Measurements from ENCODE around the gene TXNDC11.

TXNDC11 gene

GRCh38 chr16:11719171-11719570, 23.5 kb downstream of the TXNDC11 start:
- no peak for DNase-seq (ENCODE audit: low read depth)

- DNase-seq (ENCODE audit: low read depth) = no peak
These were observed 24.8 kb downstream of the TXNDC11 start for GRCh38 chr16:11717811-11718210.

- no peak for DNase-seq (ENCODE audit: low read depth)
These were observed 26.3 kb downstream of the TXNDC11 start for GRCh38 chr16:11716336-11716735.

DNA sequence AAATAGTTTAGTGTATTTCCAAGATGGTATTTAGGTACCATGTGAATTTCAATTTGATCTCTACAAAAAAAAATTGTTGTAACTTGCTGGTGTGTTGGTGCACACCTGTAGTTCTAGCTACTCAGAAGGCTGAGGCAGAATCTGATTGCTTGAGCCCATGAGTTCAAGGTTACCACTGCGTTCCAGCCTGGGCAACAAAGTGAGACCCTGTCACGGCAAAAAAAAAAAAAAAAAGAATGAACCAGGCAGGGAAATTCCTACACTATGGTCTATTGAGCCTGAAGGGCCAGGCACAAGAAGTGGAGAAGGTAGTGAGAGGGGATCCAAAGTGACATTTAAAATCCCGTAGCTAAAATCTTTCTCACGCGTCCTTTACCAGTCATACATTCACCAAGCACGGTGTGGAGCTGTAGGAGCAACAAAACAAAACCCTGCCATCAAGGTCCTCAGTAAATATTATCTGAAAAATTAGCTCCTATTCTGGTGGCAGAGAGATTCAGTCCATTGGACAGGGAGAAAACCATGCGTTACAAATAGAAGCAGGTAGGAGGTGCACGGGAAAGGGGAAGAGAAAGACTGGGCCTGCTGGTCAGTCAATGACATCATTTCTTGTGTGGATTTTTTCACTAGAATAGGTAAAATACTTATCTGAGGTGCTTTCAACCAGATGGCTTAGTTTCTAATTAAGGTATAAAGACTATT, 27.3 kb downstream of the TXNDC11 start:
- DNase-seq (ENCODE audit: low read depth) = no peak

- no peak for DNase-seq (ENCODE audit: low read depth)
These were observed 30.5 kb downstream of the TXNDC11 start for GRCh38 chr16:11712122-11712521.

GRCh38 chr16:11711662-11712061, 31.0 kb downstream of the TXNDC11 start:
- DNase-seq (ENCODE audit: low read depth) = no peak

- DNase-seq (ENCODE audit: low read depth) = no peak
These were observed 34.2 kb downstream of the TXNDC11 start for GRCh38 chr16:11708421-11708820.

- DNase-seq (ENCODE audit: low read depth) = no peak
These were observed 34.9 kb downstream of the TXNDC11 start for GRCh38 chr16:11707679-11708197.

- DNase-seq (ENCODE audit: low read depth) = no peak
These were observed 36.4 kb downstream of the TXNDC11 start for GRCh38 chr16:11706180-11706742.

DNA sequence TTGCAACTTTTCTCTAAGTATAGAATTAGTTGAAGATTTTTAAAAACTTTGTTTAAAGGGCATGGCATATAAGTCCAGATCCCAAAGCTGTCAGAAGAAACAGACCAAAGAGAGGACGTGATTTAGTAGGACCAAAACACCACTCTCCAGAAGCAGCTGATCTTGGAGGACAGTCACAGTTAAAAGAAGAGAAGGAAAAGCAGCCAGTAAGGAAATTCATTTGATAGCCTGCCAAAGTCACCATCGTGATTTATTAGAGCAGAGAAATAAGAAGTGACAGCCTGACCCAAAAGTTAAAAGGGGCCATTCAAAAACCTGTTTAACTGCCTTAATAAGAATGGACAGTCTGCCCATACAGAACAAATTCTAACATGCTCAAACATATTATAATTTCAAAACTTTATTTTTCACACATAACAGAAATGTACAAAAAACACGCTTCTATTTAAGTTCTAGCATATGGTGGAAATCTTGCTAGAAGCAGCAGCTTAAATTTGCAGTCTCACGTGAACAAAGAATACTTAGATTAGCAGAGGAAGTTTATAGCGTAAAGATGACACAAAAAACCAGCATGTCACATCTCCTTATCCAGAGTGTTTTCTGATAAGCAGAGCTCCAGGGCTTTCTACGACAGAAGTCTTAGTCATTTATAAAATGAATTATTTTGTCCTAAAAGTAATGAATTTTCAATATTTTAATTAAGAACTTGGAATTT, 37.2 kb downstream of the TXNDC11 start:
- no peak for DNase-seq (ENCODE audit: low read depth)

DNA sequence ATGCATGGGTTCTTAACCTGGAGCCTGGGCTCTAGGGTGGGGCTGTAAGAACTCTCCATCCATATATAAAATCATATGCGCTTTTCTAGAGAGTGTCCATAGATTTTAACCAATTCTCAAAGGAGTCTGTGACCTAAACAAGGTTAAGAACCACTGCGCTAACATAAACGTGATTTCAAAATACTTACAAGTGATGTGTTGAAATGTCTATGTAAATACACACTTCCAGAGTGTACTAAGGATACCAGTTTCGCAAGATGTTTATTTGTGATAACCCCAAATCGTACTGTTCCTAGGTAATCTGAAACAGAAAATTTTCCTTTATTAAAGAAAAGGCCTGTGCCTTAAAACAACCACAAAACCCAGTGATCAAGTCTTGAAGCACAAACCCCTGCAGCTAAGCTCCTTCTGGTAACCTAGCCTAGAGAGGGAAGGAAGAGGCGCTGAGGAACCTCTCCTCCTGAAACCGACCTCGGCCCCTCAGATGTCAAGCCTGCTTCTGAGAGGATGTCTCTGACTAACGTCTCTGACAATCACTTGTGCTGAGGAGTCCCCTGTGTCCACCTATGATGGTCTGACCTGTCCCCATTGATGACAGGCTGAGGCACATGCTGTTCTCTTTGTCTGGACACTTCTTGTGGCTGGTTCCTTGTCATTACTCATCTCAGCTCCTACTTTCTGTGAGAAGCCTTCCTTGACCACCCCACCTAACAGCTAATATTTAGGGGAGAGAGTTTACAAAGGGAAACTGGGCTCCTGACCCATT, 42.2 kb downstream of the TXNDC11 start:
- no peak for DNase-seq (ENCODE audit: low read depth)

GRCh38 chr16:11699234-11699894, 43.3 kb downstream of the TXNDC11 start:
- DNase-seq (ENCODE audit: low read depth) = no peak

- no peak for DNase-seq (ENCODE audit: low read depth)
These were observed 44.4 kb downstream of the TXNDC11 start for GRCh38 chr16:11698271-11698689.

- no peak for DNase-seq (ENCODE audit: low read depth)
These were observed 45.3 kb downstream of the TXNDC11 start for GRCh38 chr16:11697319-11697718.

DNA sequence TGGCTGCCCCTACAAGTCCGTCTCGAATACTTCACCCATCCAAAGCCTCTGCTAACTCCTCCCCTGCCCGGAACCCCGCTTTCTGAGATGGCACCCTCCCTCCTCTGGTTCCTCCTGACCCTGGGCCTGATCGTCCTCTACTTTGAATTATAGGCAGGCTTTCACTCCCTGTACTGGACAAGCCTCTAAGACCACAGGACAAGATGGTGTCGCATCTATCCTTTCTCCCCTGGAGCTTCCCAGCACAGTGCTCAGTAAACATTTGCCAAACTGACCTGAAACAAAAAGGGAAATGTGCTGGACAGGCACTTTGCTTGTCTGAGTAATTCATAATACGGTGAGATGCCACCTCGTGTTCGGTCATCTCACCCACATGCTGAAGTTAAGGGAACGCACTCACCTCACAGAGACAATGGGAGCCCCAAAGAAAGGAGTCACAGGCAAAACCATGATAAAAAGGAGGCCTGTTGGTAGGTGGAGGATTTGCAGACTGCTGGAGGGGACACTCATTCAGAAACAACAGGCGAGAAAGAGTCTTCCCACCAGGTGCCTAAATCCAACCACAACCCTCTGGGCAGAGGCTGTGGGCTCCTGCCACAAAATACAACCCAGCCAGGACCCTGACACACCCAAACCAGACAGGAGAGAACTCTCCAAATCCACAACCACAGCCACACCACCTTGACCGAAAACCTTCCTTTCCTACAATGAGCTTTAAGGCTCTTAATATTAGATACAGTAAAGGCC, 46.2 kb downstream of the TXNDC11 start:
- no peak for DNase-seq (ENCODE audit: low read depth)

GRCh38 chr16:11692651-11693050, 50.0 kb downstream of the TXNDC11 start:
- no peak for DNase-seq (ENCODE audit: low read depth)

GRCh38 chr16:11692171-11692570, 50.5 kb downstream of the TXNDC11 start:
- DNase-seq (ENCODE audit: low read depth) = no peak

GRCh38 chr16:11691771-11692170, 50.9 kb downstream of the TXNDC11 start:
- DNase-seq (ENCODE audit: low read depth) = no peak

- no peak for DNase-seq (ENCODE audit: low read depth)
These were observed 51.4 kb downstream of the TXNDC11 start for GRCh38 chr16:11691235-11691634.

- no peak for DNase-seq (ENCODE audit: low read depth)
These were observed 53.4 kb downstream of the TXNDC11 start for GRCh38 chr16:11689031-11689840.
